IMR-90 (cell line): ENCODE data around the gene NELFCD.

ENCODE experiments used
- CEBPB ChIP-seq: IDR thresholded peaks from 2 replicates; pipeline ENCODE4 v1.6.1; 2012; ENCODE audit warnings: low read depth, low read length, improper control_type of control experiment
- CTCF ChIP-seq: conservative IDR thresholded peaks from 2 replicates; pipeline ENCODE4 v1.5.1; 2012; ENCODE audit warnings: mild to moderate bottlenecking, low read depth, low read length, improper control_type of control experiment
- ELK1 ChIP-seq: fragments of 150-350 bp; IDR thresholded peaks from 2 replicates; pipeline ENCODE4 v1.6.1; 2016; ENCODE audit warnings: low read depth, mild to moderate bottlenecking, low read length, moderate library complexity, borderline replicate concordance
- FOS ChIP-seq: fragments of 150-350 bp; IDR thresholded peaks from 2 replicates; pipeline ENCODE4 v1.6.1; 2016; ENCODE audit warnings: low read depth, low read length
- MAZ ChIP-seq: IDR thresholded peaks from 2 replicates; pipeline ENCODE4 v1.6.1; 2012; ENCODE audit warnings: low read depth, mild to moderate bottlenecking, low read length, improper control_type of control experiment, moderate library complexity, borderline replicate concordance
- MXI1 ChIP-seq: IDR thresholded peaks from 2 replicates; pipeline ENCODE4 v1.6.1; 2012; ENCODE audit warnings: low read depth, mild to moderate bottlenecking, low read length, moderate library complexity, borderline replicate concordance
- POLR2A ChIP-seq: IDR thresholded peaks from 2 replicates; pipeline ENCODE4 v1.6.1; 2012; ENCODE audit warnings: mild to moderate bottlenecking, low read depth, low read length
- RCOR1 ChIP-seq: IDR thresholded peaks from 2 replicates; pipeline ENCODE4 v1.6.1; 2012; ENCODE audit warnings: mild to moderate bottlenecking, low read length, improper control_type of control experiment; ENCODE audit not compliant: insufficient replicate concordance
- USF2 ChIP-seq: fragments of 150-350 bp; IDR thresholded peaks from 2 replicates; pipeline ENCODE4 v1.6.1; 2017; ENCODE audit warnings: mild to moderate bottlenecking, antibody characterized with exemption, low read length, low read depth

- TF ChIP-seq CTCF (no peak), POLR2A (no peak), USF2 (no peak), ELK1 (no peak), MAZ (no peak), MXI1 (no peak), CEBPB (no peak), RCOR1 (no peak), FOS (peak; percentile 44)
Observed at GRCh38 chr20:59013959-59014608, 33.0 kb downstream of the NELFCD start.
